ENCODE measurements around the gene NAA50. TPM values are rescaled to one million over a fixed set of nuclear protein-coding genes. Genes with fewer than 3 reads are reported as not detected.

Gene NAA50
- total RNA-seq (2021; ENCODE audit: unreplicated experiment) (208 TPM), Bru-seq, nascent RNA (percentile 98 among the genes with signal in this experiment), BruChase-seq, experiment 1, labeled RNA remaining after a 2-hour chase (percentile 99 among the genes with signal in this experiment), BruChase-seq, experiment 2, labeled RNA remaining after a 6-hour chase (percentile 99 among the genes with signal in this experiment)
- 218 TPM for polyA plus RNA-seq (2012; ENCODE audit: insufficient read length)
- long read RNA-seq, full-length matches to known transcripts, result 331 of 373 reads
- long read RNA-seq, partial matches to known transcripts, result 6 of 373 reads
- long read RNA-seq, other reads (novel, unspliced or antisense), result 36 of 373 reads

DNA sequence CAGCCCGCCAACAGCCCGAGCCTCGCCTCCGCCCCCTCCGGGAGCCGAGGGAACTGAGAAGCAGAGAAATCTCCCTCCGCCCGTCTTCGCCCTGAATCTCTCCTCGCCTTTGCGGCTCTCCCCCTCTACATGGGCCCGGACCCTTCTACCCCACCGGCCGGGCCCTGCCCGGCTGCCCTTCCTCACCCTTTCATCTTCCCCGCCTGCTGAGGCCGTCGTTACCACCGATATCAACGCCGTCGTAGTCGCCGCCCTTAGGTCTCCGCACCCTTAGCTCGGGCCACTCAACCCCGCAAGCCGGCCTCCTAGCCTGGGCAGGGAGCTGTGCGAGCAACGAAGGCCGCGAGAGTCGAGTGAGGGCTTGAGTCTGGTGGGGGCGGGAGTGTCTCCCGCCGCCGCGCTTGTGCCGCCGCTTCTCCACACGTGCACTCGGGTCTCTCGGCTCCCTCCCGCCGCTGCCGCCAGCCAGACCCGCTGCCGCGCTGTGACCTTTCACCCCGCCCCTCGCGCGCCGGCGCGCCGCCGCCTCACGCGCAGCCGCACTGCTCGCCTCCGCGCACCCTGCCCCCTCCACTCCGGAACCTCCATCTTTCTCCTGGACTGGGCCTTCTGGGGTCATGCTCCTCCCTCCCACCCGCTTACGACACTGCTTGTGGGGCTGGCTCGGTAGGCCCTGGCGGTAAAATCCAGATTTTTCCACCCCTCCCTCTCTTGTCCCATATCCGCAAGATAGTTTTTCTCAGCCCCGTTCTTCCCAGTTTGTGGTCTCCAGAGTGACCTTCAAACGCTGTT, at the start of gene NAA50:
Gene NAA50 (minus strand): TSS at position 494 of the 792 bp plus-strand sequence. CDS start 300 bp downstream, at position 194.
- H3K27me3 ChIP-seq (ENCODE audit: control insufficient read depth, insufficient read depth, low read length), result no peaks in the 10 kb centered on the region
- POLR2A ChIA-PET, result interaction anchor here (0.6 to 0.9 kb wide), 2 partner anchors 11 to 15 kb away, joined by 4 to 9 read pairs; no protein-coding TSS in a partner anchor
- no peak for DNase-seq (ENCODE audit: low read depth, low spot score)
- TF ChIP-seq, protein P1, sequence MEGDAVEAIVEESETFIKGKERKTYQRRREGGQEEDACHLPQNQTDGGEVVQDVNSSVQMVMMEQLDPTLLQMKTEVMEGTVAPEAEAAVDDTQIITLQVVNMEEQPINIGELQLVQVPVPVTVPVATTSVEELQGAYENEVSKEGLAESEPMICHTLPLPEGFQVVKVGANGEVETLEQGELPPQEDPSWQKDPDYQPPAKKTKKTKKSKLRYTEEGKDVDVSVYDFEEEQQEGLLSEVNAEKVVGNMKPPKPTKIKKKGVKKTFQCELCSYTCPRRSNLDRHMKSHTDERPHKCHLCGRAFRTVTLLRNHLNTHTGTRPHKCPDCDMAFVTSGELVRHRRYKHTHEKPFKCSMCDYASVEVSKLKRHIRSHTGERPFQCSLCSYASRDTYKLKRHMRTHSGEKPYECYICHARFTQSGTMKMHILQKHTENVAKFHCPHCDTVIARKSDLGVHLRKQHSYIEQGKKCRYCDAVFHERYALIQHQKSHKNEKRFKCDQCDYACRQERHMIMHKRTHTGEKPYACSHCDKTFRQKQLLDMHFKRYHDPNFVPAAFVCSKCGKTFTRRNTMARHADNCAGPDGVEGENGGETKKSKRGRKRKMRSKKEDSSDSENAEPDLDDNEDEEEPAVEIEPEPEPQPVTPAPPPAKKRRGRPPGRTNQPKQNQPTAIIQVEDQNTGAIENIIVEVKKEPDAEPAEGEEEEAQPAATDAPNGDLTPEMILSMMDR (IDR thresholded peaks at IDR 0.05), result no peak
- TF ChIP-seq SIN3A (IDR thresholded peaks at IDR 0.05; ENCODE audit: borderline replicate concordance, insufficient read depth, low read depth, low read length) (peak; percentile 68; the same call in 1 of the 2 replicates), TCF7L2 (IDR thresholded peaks at IDR 0.05; ENCODE audit: low read depth, low read length) (peak; percentile 91), POLR2AphosphoS5 (IDR thresholded peaks at IDR 0.05; ENCODE audit: low read depth, low read length) (peak; percentile 88)
- TF ChIP-seq, protein P2, sequence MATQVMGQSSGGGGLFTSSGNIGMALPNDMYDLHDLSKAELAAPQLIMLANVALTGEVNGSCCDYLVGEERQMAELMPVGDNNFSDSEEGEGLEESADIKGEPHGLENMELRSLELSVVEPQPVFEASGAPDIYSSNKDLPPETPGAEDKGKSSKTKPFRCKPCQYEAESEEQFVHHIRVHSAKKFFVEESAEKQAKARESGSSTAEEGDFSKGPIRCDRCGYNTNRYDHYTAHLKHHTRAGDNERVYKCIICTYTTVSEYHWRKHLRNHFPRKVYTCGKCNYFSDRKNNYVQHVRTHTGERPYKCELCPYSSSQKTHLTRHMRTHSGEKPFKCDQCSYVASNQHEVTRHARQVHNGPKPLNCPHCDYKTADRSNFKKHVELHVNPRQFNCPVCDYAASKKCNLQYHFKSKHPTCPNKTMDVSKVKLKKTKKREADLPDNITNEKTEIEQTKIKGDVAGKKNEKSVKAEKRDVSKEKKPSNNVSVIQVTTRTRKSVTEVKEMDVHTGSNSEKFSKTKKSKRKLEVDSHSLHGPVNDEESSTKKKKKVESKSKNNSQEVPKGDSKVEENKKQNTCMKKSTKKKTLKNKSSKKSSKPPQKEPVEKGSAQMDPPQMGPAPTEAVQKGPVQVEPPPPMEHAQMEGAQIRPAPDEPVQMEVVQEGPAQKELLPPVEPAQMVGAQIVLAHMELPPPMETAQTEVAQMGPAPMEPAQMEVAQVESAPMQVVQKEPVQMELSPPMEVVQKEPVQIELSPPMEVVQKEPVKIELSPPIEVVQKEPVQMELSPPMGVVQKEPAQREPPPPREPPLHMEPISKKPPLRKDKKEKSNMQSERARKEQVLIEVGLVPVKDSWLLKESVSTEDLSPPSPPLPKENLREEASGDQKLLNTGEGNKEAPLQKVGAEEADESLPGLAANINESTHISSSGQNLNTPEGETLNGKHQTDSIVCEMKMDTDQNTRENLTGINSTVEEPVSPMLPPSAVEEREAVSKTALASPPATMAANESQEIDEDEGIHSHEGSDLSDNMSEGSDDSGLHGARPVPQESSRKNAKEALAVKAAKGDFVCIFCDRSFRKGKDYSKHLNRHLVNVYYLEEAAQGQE (IDR thresholded peaks at IDR 0.05; ENCODE audit: insufficient read depth in 1 of 2, low read depth in 2 of 2, low read length in 1 of 2), result no peak
- in situ Hi-C loops (cut with HindIII; ENCODE audit: low pct_unique_long_range_greater_than_20kb, low sequenced_read_pairs) (no loop called here), intact Hi-C loops (cut with micrococcal nuclease; ENCODE audit: unreplicated experiment) (loop anchor here (10.0 kb wide), 1 partner anchor 251 kb away; no protein-coding TSS in a partner anchor)
- H3K9me3 ChIP-seq (ENCODE audit: control insufficient read depth, insufficient read depth, low read depth, low read length), result no peaks in the 10 kb centered on the region
- peaks cover 49% of the 10 kb centered on the region for H3K4me1 ChIP-seq (ENCODE audit: control insufficient read depth, insufficient read depth, low read length)
- peak within 1 kb of the TSS; percentile 97 to 99 for H3K4me3 ChIP-seq (ENCODE audit: low read depth in 2 of 2, low read length in 2 of 2)
- no TSS peak for BruUV-seq (replicated peaks)
- peak within 1 kb of the TSS; percentile 100 for H3K27ac ChIP-seq (ENCODE audit: low read length)
- H3K36me3 ChIP-seq (ENCODE audit: control insufficient read depth, insufficient read depth, low read length), result no peaks in the 10 kb centered on the region; the same call in 1 of the 2 replicates
- ATAC-seq, result peak; percentile 90
- CTCF ChIA-PET, result interaction anchor here (0.6 to 1.8 kb wide), 4 partner anchors 10 to 412 kb away, joined by 4 to 14 read pairs (median 8); partner anchors contain the start of gene USF3

DNA sequence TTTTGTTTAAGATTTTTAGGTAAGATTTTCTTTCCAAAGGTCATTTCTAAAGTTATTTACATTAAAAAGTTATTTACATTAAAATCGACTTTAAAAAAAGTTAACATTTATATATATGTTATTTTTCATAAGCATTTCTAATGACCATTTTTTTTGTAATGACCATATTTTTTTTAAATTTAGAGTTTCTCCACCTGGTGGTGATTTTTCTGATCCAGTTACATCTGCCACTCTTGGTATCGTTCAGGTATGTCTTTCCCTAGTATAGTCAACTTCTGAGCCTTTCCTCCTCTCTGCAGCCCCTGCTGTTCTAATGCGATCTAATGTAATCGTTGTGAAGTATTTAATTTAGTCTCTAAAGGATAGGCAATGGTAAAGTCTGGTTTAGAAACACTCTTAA, 49.6 kb upstream of the NAA50 start:
- in situ Hi-C loops (cut with HindIII; ENCODE audit: low pct_unique_long_range_greater_than_20kb, low sequenced_read_pairs) (no loop called here), intact Hi-C loops (cut with micrococcal nuclease; ENCODE audit: unreplicated experiment) (no loop called here)
- CTCF ChIA-PET, result interaction anchor here (0.6 kb wide), 1 partner anchor 26 kb away, joined by 3 read pairs; no protein-coding TSS in a partner anchor
- H3K9me3 ChIP-seq (ENCODE audit: control insufficient read depth, insufficient read depth, low read depth, low read length), result no peaks in the 10 kb centered on the region
- ATAC-seq, result no peak
- H3K27ac ChIP-seq (ENCODE audit: low read length), result no peak overlapping the region
- no TSS peak for BruUV-seq (replicated peaks)
- peaks cover 2% of the 10 kb centered on the region for H3K36me3 ChIP-seq (ENCODE audit: control insufficient read depth, insufficient read depth, low read length)
- no peak overlapping the region for H3K4me3 ChIP-seq (ENCODE audit: low read depth in 2 of 2, low read length in 2 of 2)
- H3K4me1 ChIP-seq (ENCODE audit: control insufficient read depth, insufficient read depth, low read length), result no peaks in the 10 kb centered on the region
- DNase-seq (ENCODE audit: low read depth, low spot score), result no peak
- POLR2A ChIA-PET, result no interaction called here
- TF ChIP-seq SIN3A (IDR thresholded peaks at IDR 0.05; ENCODE audit: borderline replicate concordance, insufficient read depth, low read depth, low read length) (no peak), POLR2AphosphoS5 (IDR thresholded peaks at IDR 0.05; ENCODE audit: low read depth, low read length) (no peak), TCF7L2 (IDR thresholded peaks at IDR 0.05; ENCODE audit: low read depth, low read length) (no peak)
- TF ChIP-seq, protein P1 (IDR thresholded peaks at IDR 0.05), result no peak
- TF ChIP-seq, protein P2 (IDR thresholded peaks at IDR 0.05; ENCODE audit: insufficient read depth in 1 of 2, low read depth in 2 of 2, low read length in 1 of 2), result no peak
- H3K27me3 ChIP-seq (ENCODE audit: control insufficient read depth, insufficient read depth, low read length), result no peaks in the 10 kb centered on the region

All from Panc1 (cell line).